ENCODE data around the gene TTC21A. TPM values are rescaled to one million over a fixed set of nuclear protein-coding genes. Genes with fewer than 3 reads are reported as not detected.

TTC21A gene
- total RNA-seq, 4 donors from 2014 or later = 2.8 to 16.3 (median 6.1) TPM

GRCh38 chr3:39139442-39139841, 32.0 kb downstream of the TTC21A start:
- no peaks in the 10 kb centered on the region for H3K9me3 ChIP-seq
- H3K27me3 ChIP-seq = no peaks in the 10 kb centered on the region
- H3K36me3 ChIP-seq = no peaks in the 10 kb centered on the region
- no peak overlapping the region for H3K27ac ChIP-seq
- peaks cover 0 to 12% of the 10 kb centered on the region in 2 donors for H3K4me1 ChIP-seq
- intact Hi-C loops (cut with DNase I; ENCODE audit: low total_unique reads) = no loop called here
- DNase-seq = no peak
- TF ChIP-seq CTCF (IDR thresholded peaks at IDR 0.05) (no peak), POLR2A (IDR thresholded peaks at IDR 0.05) (no peak)
- H3K4me3 ChIP-seq = no peak overlapping the region

GRCh38 chr3:39140341-39140971, 33.0 kb downstream of the TTC21A start:
- no peak for DNase-seq
- intact Hi-C loops (cut with DNase I; ENCODE audit: low total_unique reads) = no loop called here
- no peak overlapping the region for H3K4me3 ChIP-seq
- no peak for TF ChIP-seq CTCF (IDR thresholded peaks at IDR 0.05)
- no peak for TF ChIP-seq POLR2A (IDR thresholded peaks at IDR 0.05)
- no peaks in the 10 kb centered on the region for H3K36me3 ChIP-seq
- no peaks in the 10 kb centered on the region for H3K9me3 ChIP-seq
- peak overlapping the region; percentile 47 to 53 for H3K27ac ChIP-seq
- H3K27me3 ChIP-seq = no peaks in the 10 kb centered on the region
- H3K4me1 ChIP-seq = peaks cover 0 to 12% of the 10 kb centered on the region in 2 donors

- TF ChIP-seq CTCF (IDR thresholded peaks at IDR 0.05) (no peak), POLR2A (IDR thresholded peaks at IDR 0.05) (no peak)
- intact Hi-C loops (cut with DNase I; ENCODE audit: low total_unique reads) = no loop called here
- no peaks in the 10 kb centered on the region for H3K27me3 ChIP-seq
- no peaks in the 10 kb centered on the region for H3K9me3 ChIP-seq
- peaks cover 0 to 16% of the 10 kb centered on the region in 2 donors for H3K4me1 ChIP-seq
- H3K4me3 ChIP-seq = no peak overlapping the region
- peak overlapping the region; percentile 47 to 53 for H3K27ac ChIP-seq
- peak; percentile 45 to 55 for DNase-seq
- no peaks in the 10 kb centered on the region for H3K36me3 ChIP-seq
These were observed 33.9 kb downstream of the TTC21A start for GRCh38 chr3:39141171-39141995.

GRCh38 chr3:39142067-39142466, 34.6 kb downstream of the TTC21A start:
- no peaks in the 10 kb centered on the region for H3K36me3 ChIP-seq
- H3K9me3 ChIP-seq = no peaks in the 10 kb centered on the region
- no peak for DNase-seq
- peak overlapping the region; percentile 47 to 53 for H3K27ac ChIP-seq
- no peak for TF ChIP-seq CTCF (IDR thresholded peaks at IDR 0.05)
- no peak for TF ChIP-seq POLR2A (IDR thresholded peaks at IDR 0.05)
- H3K4me1 ChIP-seq = peaks cover 0 to 21% of the 10 kb centered on the region in 2 donors
- intact Hi-C loops (cut with DNase I; ENCODE audit: low total_unique reads) = no loop called here
- no peaks in the 10 kb centered on the region for H3K27me3 ChIP-seq
- no peak overlapping the region for H3K4me3 ChIP-seq
